ENCODE results near the gene WDR64.

DNA sequence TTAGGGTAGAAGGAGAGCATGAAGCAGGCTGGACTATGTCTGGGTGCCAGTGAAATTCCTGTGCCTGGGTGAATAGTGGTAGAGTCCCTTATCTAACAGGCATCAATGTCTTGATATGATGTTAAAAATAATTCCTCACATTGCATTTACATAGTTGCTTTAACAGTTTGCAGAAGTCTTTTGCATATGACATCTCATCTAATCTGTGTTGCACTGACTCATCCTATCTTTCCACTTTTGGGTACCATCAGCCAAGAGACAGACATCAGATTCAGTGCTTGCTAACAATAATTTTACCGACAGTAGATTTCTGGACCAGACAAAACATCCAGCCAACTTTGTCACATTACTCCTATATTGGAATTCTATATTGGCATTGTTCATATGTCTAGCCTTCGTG, 92.5 kb downstream of the WDR64 start:
- TF ChIP-seq, protein P1, sequence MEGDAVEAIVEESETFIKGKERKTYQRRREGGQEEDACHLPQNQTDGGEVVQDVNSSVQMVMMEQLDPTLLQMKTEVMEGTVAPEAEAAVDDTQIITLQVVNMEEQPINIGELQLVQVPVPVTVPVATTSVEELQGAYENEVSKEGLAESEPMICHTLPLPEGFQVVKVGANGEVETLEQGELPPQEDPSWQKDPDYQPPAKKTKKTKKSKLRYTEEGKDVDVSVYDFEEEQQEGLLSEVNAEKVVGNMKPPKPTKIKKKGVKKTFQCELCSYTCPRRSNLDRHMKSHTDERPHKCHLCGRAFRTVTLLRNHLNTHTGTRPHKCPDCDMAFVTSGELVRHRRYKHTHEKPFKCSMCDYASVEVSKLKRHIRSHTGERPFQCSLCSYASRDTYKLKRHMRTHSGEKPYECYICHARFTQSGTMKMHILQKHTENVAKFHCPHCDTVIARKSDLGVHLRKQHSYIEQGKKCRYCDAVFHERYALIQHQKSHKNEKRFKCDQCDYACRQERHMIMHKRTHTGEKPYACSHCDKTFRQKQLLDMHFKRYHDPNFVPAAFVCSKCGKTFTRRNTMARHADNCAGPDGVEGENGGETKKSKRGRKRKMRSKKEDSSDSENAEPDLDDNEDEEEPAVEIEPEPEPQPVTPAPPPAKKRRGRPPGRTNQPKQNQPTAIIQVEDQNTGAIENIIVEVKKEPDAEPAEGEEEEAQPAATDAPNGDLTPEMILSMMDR (IDR thresholded peaks at IDR 0.05; ENCODE audit: low read length) = no peak
- TF ChIP-seq EZH2 (IDR thresholded peaks at IDR 0.05; ENCODE audit: borderline replicate concordance, low read length) = no peak
